Osteocyte (in vitro differentiated cells): Measurements from ENCODE around the gene CENPP. TPM values are rescaled to one million over a fixed set of nuclear protein-coding genes. Genes with fewer than 3 reads are reported as not detected.

Source experiments
- DNase-seq: peaks from one replicate; pipeline ENCODE4 v3.0.0; 2021; ENCODE audit warnings: mixed read lengths; ENCODE audit not compliant: unreplicated experiment; ENCODE audit errors: extremely low spot score
- H3K27ac Mint-ChIP-seq: one replicate; pipeline ENCODE4 v1.8.0; 2021; ENCODE audit warnings: mild to moderate bottlenecking, mixed read lengths; ENCODE audit not compliant: unreplicated experiment
- H3K27me3 Mint-ChIP-seq: one replicate; pipeline ENCODE4 v1.8.0; 2021; ENCODE audit warnings: mixed read lengths; ENCODE audit not compliant: unreplicated experiment
- H3K36me3 Mint-ChIP-seq: one replicate; pipeline ENCODE4 v1.8.0; 2021; ENCODE audit warnings: mixed read lengths; ENCODE audit not compliant: unreplicated experiment
- H3K4me1 Mint-ChIP-seq: one replicate; pipeline ENCODE4 v1.8.0; 2021; ENCODE audit warnings: mixed read lengths; ENCODE audit not compliant: unreplicated experiment
- H3K4me3 Mint-ChIP-seq: one replicate; pipeline ENCODE4 v1.8.0; 2021; ENCODE audit warnings: mild to moderate bottlenecking, moderate library complexity, mixed read lengths; ENCODE audit not compliant: unreplicated experiment
- H3K9me3 Mint-ChIP-seq: one replicate; pipeline ENCODE4 v1.8.0; 2021; ENCODE audit warnings: mixed read lengths; ENCODE audit not compliant: unreplicated experiment
- total RNA-seq: library from RNA; stranded (reverse); gene quantifications from 2 replicates; pipeline ENCODE4 v1.2.1, GENCODE V29; 2021
- TF ChIP-seq, protein P1 (sequence below): fragments of 200-600 bp; sonication (generic); IDR thresholded peaks from 2 replicates; pipeline ENCODE4 v1.5.0; 2021; ENCODE audit warnings: antibody characterized with exemption, mild to moderate bottlenecking, moderate library complexity

Gene CENPP
- total RNA-seq, 1 donor from 2014 or later = 11.6 TPM

DNA sequence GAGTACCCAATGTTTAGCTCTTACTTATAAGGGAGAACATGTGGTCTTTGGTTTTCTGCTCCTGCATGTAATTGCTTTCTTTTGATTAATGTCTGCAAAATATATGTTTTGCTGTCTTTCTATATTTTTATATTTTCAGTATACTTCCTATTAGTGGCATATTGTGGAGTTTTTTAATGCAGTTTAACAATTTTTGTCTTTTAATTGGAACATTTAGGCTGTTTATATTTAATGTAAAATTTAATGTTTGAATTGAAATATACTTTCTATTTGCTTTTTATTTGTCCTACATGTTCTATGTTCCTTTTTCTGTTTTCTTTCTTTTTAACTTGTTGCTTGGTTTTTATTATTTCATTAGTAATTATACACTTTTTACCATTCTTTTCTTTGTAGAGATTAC is 205.1 kb downstream of the CENPP start:
- peaks cover 23% of the 10 kb centered on the region for H3K9me3 Mint-ChIP-seq
- H3K36me3 Mint-ChIP-seq = peaks cover 28% of the 10 kb centered on the region

DNA sequence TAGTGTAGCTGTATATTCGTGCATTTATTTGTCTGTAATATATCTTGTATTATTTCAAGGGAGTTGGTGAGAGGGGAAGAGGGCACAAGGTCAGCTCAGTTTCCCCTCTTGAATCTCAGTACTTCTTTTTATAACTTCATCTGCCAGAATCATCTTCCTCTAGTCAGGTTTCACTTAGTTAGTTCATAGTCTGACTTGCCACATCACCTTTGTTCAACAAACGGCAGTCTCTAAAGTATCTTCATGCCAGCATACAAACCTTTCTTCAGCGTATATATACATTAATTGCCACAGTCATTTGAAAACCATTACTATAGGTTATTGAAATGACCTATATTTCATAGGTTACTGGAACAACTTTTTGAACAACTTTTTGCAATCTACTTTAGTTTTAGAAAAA is 208.5 kb downstream of the CENPP start:
- Mint-ChIP-seq H3K4me3 (peak overlapping the region; percentile 66), H3K27ac (peak overlapping the region; percentile 91), H3K4me1 (peaks cover 44% of the 10 kb centered on the region), H3K36me3 (peaks cover 23% of the 10 kb centered on the region), H3K9me3 (peaks cover 23% of the 10 kb centered on the region), H3K27me3 (no peaks in the 10 kb centered on the region)
- TF ChIP-seq, protein P1, sequence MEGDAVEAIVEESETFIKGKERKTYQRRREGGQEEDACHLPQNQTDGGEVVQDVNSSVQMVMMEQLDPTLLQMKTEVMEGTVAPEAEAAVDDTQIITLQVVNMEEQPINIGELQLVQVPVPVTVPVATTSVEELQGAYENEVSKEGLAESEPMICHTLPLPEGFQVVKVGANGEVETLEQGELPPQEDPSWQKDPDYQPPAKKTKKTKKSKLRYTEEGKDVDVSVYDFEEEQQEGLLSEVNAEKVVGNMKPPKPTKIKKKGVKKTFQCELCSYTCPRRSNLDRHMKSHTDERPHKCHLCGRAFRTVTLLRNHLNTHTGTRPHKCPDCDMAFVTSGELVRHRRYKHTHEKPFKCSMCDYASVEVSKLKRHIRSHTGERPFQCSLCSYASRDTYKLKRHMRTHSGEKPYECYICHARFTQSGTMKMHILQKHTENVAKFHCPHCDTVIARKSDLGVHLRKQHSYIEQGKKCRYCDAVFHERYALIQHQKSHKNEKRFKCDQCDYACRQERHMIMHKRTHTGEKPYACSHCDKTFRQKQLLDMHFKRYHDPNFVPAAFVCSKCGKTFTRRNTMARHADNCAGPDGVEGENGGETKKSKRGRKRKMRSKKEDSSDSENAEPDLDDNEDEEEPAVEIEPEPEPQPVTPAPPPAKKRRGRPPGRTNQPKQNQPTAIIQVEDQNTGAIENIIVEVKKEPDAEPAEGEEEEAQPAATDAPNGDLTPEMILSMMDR = no peak
- DNase-seq = no peak

More for the DNA sequence above, 205.1 kb downstream of the CENPP start:
- H3K27ac Mint-ChIP-seq = no peak overlapping the region
- DNase-seq = no peak
- no peak overlapping the region for H3K4me3 Mint-ChIP-seq
- TF ChIP-seq, protein P1 = no peak
- H3K27me3 Mint-ChIP-seq = no peaks in the 10 kb centered on the region
- H3K4me1 Mint-ChIP-seq = peaks cover 27% of the 10 kb centered on the region

DNA sequence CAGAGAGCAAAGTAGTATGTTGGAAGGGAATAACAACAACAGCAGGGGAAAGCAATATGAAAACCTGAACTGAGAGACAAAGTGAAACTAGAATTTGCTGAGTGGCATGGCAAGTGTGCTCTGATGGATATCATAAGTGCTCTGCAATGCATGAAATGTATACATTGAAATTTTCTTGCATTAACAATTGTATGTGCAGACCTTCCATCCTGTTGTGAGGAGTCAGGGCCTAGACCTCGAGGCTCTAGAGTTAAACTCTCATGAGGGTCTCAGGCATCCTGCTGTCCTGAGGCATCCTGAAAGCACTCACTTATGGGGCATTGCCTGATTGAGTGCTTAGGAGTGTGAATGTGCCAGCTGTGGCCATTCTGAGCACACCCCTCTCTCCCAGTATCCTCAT is 208.9 kb downstream of the CENPP start:
- no peak for DNase-seq
- Mint-ChIP-seq H3K27ac (peak overlapping the region; percentile 91), H3K27me3 (no peaks in the 10 kb centered on the region), H3K9me3 (peaks cover 23% of the 10 kb centered on the region), H3K4me3 (peak overlapping the region; percentile 66), H3K36me3 (peaks cover 23% of the 10 kb centered on the region), H3K4me1 (peaks cover 44% of the 10 kb centered on the region)
- TF ChIP-seq, protein P1 = no peak

DNA sequence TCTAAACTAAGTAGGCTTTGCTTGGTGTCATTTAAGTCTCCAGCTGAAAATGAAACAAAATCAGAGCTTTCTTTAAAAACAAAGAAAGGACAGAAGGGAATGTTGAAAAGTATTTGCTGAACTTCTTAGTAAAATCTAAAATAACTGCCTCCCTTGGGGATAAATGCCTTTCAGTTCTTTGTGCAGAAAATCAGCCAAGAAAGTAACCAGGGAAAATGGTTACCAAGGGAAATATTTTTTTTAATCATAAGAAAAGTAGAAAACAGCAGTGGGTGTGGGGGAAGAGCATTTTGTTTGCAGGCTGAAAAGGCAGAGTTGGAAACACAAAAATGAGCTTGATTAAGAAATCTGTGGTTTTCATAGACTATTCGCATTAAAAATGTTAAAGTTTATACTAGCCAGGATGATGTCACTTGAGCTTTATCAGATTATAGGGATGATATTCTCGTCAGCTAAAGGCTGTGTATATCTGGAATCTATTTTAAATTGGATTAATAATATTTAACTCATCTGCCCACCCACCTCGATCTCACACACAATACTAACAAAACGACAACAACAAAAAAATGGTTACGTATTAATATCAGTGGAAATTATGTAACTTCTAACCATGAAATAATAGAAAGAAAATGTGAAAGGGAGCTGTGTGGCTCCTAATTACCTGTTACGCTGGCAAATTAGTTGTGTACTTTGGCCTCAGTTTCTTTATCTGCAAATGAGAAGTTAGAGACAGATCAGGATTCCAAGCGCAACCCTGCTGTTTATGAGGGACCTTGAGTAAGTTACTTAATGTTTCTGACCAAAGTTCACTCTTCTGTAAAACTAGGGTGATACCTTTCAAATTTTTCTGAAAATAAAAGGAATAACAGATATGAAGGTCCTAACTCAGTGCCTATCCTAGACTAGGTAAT is 210.4 kb downstream of the CENPP start, which contains the start of gene ECM2:
TSS of gene ECM2 (minus strand) at position 51 of the 911 bp plus-strand sequence. CDS start 13,124 bp downstream, outside the sequence.
- peaks cover 18% of the 10 kb centered on the region for H3K9me3 Mint-ChIP-seq
- peaks cover 44% of the 10 kb centered on the region for H3K4me1 Mint-ChIP-seq
- H3K36me3 Mint-ChIP-seq = peaks cover 22% of the 10 kb centered on the region
- TF ChIP-seq, protein P1 = no peak
- no peaks in the 10 kb centered on the region for H3K27me3 Mint-ChIP-seq
- no peak for DNase-seq
- H3K27ac Mint-ChIP-seq = peak within 1 kb of the TSS; percentile 91
- peak within 1 kb of the TSS; percentile 67 for H3K4me3 Mint-ChIP-seq

DNA sequence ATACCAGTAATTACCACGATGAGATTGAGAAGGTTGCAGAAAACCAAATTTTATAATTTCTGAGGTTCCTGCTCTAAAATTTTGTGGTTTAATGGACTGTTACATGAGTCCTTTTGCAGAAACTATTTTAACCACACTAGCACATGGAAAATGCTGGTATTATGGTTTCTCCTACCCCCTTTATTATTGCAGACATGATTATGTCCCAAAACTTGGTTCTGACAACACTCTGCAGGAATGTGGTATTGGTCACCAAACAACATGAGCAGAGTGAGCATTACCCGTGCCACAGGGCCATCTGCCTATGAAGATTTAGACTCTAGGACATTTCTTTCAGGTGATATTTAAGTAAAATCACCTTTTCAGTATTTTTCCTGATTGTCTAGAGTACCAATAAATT is 212.8 kb downstream of the CENPP start:
- Mint-ChIP-seq H3K4me1 (peaks cover 41% of the 10 kb centered on the region), H3K9me3 (peaks cover 6% of the 10 kb centered on the region), H3K36me3 (peaks cover 10% of the 10 kb centered on the region), H3K27me3 (no peaks in the 10 kb centered on the region), H3K4me3 (no peak overlapping the region), H3K27ac (peak overlapping the region; percentile 90)
- no peak for DNase-seq
- TF ChIP-seq, protein P1 = no peak
